ENCODE data around the gene SPIRE2. TPM values are rescaled to one million over a fixed set of nuclear protein-coding genes. Genes with fewer than 3 reads are reported as not detected.
A peak's percentile ranks its signal among the peaks of the same experiment; 100 is the strongest.
"Not testable (repeated sequence)": the region's sequence is repeated elsewhere in the genome, so short reads cannot be mapped to it uniquely, and the experiment has no call there.

Gene SPIRE2
- polyA plus RNA-seq, 3 donors: 1.5 to 3.4 (median 2.2) TPM

DNA sequence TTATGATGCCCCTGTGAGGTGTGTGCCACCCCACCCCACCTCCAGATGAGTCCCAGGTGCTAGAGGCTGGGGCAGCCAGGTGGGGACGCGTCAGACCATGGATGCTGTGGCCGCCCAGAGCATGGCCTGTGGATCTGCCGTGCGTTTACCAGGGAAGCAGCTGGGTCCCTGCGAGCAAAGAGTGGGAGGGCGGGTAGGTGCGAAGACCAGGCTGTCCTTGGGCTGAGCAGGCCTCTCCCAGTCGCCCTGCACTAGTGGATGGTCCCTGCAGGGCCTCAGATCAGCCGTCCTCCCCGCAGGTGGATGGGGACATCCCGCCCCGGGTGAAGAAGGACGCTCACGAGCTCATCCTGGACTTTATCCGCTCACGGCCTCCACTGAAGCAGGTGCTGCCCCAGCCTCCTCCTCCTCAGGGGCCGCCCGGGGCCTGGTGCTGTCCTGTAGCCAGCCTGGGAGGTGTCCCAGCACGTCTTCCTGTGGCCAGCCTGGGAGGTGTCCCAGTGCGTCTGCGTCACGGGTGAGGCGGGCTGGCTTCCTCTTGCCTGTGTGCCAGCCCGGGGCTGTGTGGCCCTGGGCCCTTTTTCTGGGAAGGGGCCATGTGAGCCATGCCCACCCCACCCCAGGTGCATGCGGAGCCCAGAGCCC lies 27.1 kb downstream of the SPIRE2 start:
- no peak overlapping the region for H3K27ac ChIP-seq (ENCODE audit: low read depth, low read length)
- WGBS, 3 donors: 84 to 94% (median 91%) methylated on average over 26 of the region's 26 CpGs

GRCh38 chr16:89855986-89856385 lies 27.7 kb downstream of the SPIRE2 start:
- no peak overlapping the region for H3K27ac ChIP-seq (ENCODE audit: low read depth, low read length)
- 87 to 96% (median 90%) methylated on average over 21 to 22 of the region's 22 CpGs for WGBS, 3 donors

DNA sequence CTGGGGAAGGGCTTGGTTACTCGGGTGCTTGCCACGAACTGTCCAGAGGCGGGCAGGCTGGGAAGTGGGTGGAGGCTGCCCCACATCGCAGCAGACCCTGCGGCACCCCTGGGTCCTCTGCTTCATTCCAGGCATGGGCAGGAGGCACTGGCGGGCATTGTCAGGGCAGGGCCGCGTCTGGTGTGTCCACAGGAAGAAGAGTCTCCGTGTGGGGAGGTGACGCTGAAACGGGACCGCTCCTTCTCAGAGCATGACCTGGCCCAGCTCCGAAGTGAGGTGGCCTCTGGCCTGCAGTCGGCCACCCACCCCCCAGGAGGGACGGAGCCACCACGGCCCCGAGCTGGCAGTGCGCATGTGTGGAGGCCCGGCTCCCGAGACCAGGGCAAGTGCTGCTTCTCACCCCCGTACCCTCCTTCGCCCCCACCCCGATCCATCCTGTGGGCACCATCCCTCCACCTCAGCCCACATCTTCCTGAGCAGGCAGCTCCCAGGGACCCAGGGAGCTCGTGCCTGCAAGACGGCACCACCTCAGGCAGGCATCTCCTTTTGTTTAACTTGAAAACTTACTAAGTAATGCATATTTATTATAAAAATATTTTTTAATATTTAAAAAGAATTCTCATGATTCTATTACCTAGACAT lies 30.8 kb downstream of the SPIRE2 start:
- WGBS, 3 donors: 88% methylated on average over 23 to 25 of the region's 25 CpGs
- no peak overlapping the region for H3K27ac ChIP-seq (ENCODE audit: low read depth, low read length)

- WGBS, 3 donors: 89 to 90% (median 89%) methylated on average over 16 of the region's 16 CpGs
- no peak overlapping the region for H3K27ac ChIP-seq (ENCODE audit: low read depth, low read length)
Measured at GRCh38 chr16:89859615-89860007, 31.3 kb downstream of the SPIRE2 start.

DNA sequence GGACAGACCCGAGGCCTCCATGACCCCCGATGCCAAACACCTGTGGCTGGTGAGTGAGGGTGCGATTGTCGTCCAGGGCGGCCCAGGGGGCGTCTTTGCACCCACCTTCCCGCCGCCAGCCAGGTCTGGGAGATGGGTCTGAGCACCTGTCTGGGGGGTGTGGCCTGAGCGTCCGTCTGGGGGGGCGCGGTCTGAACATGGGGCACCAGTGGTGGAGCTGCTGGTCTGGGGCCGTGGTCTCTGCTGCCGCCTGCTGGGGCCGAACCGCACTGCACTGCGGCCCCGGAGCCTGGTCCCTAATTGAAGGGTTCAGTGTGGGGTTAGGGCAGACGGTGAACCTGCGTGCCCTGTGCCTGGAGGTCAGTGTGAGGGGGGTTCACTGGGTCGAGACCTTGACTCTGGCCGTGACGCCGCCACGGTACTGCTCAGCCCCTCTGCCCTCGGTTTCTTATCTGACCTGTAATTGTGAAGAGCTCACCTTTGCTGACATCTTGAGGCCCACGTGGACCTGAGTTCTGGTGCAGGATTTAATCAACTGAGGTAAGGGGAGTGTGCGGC lies 32.6 kb downstream of the SPIRE2 start:
- WGBS, 3 donors: 19 to 27% (median 25%) methylated on average over 26 to 28 of the region's 28 CpGs

DNA sequence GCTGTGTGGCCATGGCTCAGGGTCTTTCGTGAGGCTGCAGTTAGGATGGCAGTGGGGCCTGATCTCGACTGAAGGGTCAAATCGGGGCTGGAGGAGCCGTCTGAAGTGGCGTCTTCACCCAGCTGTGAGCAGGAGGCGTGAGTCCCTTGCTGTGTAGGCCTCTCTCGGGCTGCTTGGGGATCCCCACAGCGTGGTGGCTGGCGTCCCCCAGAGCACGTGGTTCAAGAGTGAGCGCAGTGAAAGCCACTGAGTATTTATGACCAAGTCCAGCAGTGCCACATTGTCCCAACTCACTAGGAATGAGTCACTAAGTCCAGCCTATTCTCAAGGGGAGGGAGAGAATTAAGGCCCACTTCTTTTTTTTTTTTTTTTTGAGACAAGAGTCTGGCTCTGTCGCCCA lies 33.4 kb downstream of the SPIRE2 start:
- 90 to 96% (median 93%) methylated on average over 11 to 12 of the region's 12 CpGs for WGBS, 3 donors
- no peak overlapping the region for H3K27ac ChIP-seq (ENCODE audit: low read depth, low read length)

More for the DNA sequence above, 32.6 kb downstream of the SPIRE2 start:
- no peak overlapping the region for H3K27ac ChIP-seq (ENCODE audit: low read depth, low read length)

DNA sequence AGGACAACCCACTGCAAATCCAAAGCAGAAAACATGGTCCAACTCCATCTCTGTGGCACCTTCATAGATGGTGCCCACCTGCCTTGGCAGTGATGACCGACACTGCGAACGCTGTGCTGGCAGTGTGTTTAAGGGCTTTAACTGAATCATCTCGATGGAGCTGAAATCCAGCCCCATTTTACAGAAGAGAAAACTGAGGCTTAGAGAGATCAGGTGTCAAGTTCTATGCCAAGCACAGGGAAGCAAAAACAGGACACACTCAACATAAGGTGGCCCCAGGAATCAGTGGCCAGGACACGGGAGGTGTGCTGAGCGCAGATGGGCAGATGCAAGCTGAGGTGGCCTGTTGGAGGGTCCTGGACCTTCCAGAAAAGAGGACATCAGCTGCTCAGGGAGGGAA lies 34.5 kb downstream of the SPIRE2 start:
- H3K27ac ChIP-seq (ENCODE audit: low read depth, low read length): no peak overlapping the region
- WGBS, 3 donors: 93 to 94% (median 93%) methylated on average over 6 of the region's 6 CpGs

GRCh38 chr16:89863741-89864526 lies 35.7 kb downstream of the SPIRE2 start:
- 35 to 74% (median 41%) methylated on average over 21 of the region's 21 CpGs for WGBS, 3 donors
- H3K27ac ChIP-seq (ENCODE audit: low read depth, low read length): no peak overlapping the region

DNA sequence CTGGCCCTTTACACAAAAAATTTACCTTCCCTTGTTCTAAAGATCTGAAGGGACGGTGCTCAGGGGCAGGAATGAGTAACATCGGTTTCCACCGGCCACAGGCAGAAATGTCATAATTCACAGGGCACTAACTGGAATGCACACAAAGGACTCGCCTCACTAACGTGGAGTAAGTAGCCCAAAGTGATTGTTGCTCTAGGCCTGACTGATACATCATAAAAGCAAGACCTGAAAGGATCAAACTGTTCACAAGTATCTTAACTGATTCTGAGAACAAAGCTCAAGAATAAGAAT lies 36.2 kb downstream of the SPIRE2 start:
- H3K27ac ChIP-seq (ENCODE audit: low read depth, low read length): no peak overlapping the region
- WGBS, 3 donors: 57 to 70% (median 62%) methylated on average over 5 of the region's 5 CpGs

DNA sequence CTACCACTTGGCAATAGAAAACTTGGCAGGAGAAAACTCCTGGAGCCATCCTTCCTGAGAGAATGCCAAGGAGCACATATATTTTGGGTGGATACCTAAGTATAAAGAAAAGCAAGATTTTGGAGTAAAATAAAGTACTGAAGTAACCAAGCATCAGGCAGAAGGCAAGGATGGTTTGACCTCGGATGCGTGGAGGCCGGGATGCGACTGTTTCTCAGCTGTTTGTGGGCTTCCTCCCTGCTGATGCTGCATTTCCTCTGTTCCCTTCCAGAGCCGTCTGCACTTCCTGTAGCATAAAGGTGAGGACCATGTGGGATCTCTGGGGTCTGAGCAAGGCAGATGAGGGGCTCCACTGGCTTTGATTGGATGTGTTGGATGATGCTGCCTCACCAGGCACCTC lies 39.6 kb downstream of the SPIRE2 start:
- 76 to 94% (median 82%) methylated on average over 5 of the region's 5 CpGs for WGBS, 3 donors
- H3K27ac ChIP-seq (ENCODE audit: low read depth, low read length): no peak overlapping the region

DNA sequence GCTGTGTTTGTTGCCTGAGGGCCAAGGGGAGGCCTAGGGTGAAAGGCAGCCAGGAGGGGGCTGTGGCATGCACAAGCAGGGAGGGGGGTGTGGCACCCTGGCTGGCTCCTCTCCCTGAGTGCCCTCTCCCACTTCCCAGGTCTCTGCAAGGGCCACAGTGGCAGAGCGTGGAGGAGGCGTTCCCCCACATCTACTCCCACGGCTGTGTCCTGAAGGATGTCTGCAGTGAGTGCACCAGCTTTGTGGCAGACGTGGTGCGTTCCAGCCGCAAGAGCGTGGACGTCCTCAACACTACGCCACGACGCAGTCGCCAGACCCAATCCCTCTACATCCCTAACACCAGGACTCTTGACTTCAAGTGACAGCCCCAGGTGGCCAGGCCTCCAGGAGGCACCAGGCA lies 41.6 kb downstream of the SPIRE2 start:
- 89 to 95% (median 93%) methylated on average over 12 of the region's 12 CpGs for WGBS, 3 donors
- H3K27ac ChIP-seq (ENCODE audit: low read depth, low read length): no peak overlapping the region

DNA sequence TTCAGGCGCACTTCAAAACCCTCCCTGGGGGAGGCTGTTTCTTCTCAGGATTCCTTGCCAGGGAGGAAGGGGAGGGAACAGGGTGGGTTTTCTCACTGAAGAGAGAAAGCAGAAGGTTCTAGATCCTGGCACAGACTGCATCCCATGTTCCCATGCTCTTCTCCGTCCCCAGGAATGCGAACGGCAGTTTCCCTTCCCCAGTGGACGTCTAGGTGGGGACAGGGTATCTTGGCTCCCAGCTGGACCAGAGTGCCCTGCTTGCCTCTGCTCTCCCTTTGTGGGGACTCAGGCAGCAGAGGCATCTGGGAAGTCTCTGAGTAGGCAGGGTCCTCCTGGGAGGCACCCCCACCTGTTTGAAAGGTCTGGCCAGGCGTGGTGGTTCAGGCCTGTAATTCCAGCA lies 42.2 kb downstream of the SPIRE2 start:
- H3K27ac ChIP-seq (ENCODE audit: low read depth, low read length): no peak overlapping the region
- WGBS, 3 donors: 90 to 93% (median 93%) methylated on average over 6 of the region's 6 CpGs

- H3K27ac ChIP-seq (ENCODE audit: low read depth, low read length): no peak overlapping the region
- WGBS, 3 donors: 85 to 92% (median 88%) methylated on average over 9 of the region's 9 CpGs
Measured at GRCh38 chr16:89871895-89872294, 43.6 kb downstream of the SPIRE2 start.

GRCh38 chr16:89873109-89873971 lies 45.1 kb downstream of the SPIRE2 start, which contains the start of gene TCF25:
Gene TCF25, plus strand, starts transcription at chr16:89873592. Its CDS starts 76 bp downstream, at chr16:89873668.
- peak within 1 kb of the TSS; percentile 100 for H3K27ac ChIP-seq (ENCODE audit: low read depth, low read length)
- WGBS, 3 donors: 0 to 1% (median 0%) methylated on average over 68 to 104 of the region's 104 CpGs

DNA sequence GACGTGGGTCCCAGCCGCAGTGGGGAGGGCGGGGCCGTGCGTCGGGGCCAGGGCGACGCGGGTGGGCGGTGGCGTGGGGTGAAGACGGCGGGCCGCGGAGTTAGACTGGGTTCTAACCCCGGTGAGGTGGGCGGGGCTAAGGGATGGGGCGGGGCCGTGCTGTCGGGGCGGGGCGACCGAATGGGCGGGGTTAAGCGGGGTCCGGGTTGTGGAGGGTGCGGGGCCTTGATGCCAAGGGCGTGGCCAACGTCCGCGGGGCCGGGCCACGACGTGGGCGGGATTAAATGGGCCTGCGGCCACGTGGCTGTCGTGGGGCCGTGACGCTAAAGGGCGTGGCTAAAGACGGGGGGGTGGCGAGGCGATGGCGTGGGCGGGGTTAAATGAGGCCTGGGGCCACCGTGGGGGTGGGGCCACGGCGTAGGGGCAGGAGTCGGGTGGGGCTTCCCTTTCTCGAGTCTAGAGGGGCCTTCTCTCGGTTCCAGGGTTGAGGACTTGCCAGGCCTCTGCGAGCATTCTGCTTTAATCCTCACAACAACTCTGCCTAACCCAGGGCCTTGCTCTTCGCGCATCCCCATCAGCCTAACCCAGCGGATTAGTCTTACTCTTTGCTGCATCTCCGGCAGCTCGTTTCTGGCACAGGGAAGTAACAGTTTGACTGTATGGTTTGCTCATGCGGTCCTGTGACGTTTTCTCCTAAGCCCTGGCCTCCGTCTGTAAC lies 45.9 kb downstream of the SPIRE2 start:
- peak overlapping the region; percentile 100 for H3K27ac ChIP-seq (ENCODE audit: low read depth, low read length)
- WGBS, 3 donors: 2 to 5% (median 3%) methylated on average over 45 to 61 of the region's 61 CpGs

GRCh38 chr16:89879123-89879522 lies 50.8 kb downstream of the SPIRE2 start:
- 95 to 96% (median 96%) methylated on average over 25 to 27 of the region's 28 CpGs for WGBS, 3 donors

GRCh38 chr16:89880477-89881367 lies 52.4 kb downstream of the SPIRE2 start:
- WGBS, 3 donors: 88 to 91% (median 89%) methylated on average over 18 of the region's 18 CpGs
- no peak overlapping the region for H3K27ac ChIP-seq (ENCODE audit: low read depth, low read length)

More at GRCh38 chr16:89879123-89879522, 50.8 kb downstream of the SPIRE2 start:
- H3K27ac ChIP-seq (ENCODE audit: low read depth, low read length): not testable (repeated sequence)
